ENCODE data around the gene SHQ1.
"Not testable (repeated sequence)": the region's sequence is repeated elsewhere in the genome, so short reads cannot be mapped to it uniquely, and the experiment has no call there.

The SHQ1 gene

DNA sequence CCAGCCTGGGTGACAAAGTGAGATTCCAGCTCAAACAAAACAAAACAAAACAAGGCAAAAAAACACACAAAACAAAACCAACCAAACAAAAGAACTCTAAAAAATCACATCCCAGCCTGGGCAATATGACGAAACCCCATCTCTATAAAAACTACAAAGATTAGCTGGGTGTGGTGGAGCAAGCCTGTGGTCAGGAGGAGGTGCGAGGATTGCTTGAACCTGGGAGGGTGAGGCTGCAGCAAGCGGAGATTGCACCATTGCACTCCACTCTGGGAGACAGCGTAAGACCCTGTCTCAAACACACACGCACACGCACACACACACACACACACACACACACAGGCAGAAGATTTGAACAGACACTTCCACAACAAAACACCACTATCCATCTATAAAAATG lies 99.6 kb downstream of the SHQ1 start:
- DNase-seq (ENCODE audit: low spot score) = no peak

DNA sequence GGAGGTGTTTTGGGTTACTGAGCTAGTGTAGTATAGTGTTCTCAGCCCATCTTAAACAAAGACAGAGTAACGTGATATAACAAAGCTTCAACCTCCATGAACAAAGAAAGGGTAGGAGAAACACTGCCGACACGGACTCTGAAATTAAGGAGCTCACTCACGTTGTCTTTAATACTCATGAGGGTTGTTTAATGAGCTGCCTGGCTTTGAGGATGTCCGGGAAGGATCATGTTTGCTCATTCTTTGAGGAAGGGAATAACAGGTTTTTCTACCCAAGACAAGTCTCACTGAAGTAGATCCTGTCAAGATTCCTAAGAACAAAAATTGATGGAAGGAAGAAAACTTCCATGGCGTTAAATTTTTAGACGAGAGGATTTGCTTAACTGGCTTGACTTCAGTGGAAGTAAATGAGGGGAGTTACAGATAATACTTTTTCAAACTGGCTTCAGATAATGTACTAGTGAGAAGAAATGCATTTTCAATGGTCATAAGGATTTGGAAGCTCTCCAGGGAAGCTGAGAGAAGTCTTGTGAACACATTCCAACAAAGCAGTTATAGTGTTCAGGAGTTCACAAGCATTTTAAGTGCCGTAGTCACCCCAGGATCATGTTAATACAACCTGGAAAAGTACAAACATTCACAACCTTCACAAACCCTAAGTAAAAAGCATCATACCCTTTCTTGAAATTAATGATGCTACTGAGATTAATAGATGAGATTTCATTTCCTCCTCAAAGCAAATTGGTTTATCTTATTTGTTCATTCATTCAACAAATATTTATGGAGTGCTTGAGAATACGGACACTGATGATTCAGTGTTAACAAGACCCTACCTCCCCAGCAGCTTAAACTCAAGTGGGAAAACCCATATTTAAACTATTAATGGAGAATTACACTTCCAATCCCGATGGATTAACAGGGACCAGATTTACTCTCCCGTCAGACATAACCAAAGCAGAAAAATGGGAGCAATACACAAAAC lies 101.5 kb downstream of the SHQ1 start:
- no peak for DNase-seq (ENCODE audit: low spot score)

DNA sequence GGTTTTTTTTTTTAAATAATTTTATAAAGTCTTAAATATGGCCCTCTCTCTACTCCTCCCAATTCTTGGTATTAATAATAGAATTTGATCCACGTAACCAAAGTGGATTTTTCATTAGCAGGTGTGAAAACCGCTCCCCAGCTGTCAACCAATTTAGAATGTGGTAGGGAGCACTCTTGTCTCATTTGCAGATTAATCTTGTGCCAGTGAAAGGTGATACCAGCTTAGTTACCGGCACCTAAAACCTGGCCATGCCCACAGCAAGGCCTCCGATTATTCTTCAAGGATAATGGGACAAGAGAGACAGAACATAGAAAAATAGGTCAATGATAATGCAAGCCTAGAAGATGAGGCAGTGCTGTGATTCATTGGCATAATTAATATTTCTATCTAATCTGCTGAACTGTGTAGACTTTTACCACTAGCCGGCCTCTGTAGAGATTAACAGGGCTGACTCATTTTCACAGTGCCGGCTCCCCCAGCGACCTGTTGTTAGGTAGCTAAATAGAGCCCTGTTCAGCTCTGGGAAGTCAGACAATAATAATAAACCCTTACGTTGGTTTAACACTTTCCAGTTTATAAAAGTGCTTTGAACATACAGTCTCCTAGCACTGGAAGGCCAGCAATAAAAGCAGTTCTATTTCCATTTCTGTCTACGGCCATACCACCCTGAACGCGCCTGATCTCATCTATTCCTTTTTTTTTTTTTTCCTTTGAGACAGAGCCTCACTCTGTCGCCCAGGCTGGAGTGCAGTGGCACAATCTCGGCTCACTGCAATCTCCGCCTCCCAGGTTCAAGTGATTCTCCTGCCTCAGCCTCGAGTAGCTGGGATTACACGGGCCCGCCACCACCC lies 102.9 kb downstream of the SHQ1 start:
- DNase-seq (ENCODE audit: low spot score) = no peak

DNA sequence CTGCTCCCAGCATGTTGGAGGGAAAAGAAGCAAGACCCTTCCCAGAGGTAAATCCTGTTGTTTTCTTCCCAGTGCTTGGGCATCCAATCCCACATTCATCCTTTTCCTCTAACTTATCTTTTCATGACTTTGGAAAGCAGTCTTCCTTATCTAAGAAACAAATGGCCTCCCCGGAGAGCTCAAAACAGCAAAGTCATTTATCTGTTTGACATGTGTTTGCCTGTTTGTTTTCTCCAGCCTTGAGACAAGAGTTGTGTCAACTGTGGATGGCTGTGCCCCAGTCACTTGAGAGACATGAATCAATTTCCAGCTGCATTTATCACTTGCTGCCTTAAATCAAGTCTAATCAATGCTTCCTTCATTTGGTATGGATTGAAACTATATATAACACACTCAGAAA lies 103.9 kb downstream of the SHQ1 start:
- no peak for DNase-seq (ENCODE audit: low spot score)

GRCh38 chr3:72739531-72740466 lies 108.4 kb downstream of the SHQ1 start:
- no peak for DNase-seq (ENCODE audit: low spot score)

- DNase-seq (ENCODE audit: low spot score) = peak; percentile 47
Observed at GRCh38 chr3:72738752-72739530, 109.3 kb downstream of the SHQ1 start.

- not testable (repeated sequence) for DNase-seq (ENCODE audit: low spot score)
Observed at GRCh38 chr3:72735072-72735471, 113.2 kb downstream of the SHQ1 start.

GRCh38 chr3:72733676-72734075 lies 114.6 kb downstream of the SHQ1 start:
- no peak for DNase-seq (ENCODE audit: low spot score)

DNA sequence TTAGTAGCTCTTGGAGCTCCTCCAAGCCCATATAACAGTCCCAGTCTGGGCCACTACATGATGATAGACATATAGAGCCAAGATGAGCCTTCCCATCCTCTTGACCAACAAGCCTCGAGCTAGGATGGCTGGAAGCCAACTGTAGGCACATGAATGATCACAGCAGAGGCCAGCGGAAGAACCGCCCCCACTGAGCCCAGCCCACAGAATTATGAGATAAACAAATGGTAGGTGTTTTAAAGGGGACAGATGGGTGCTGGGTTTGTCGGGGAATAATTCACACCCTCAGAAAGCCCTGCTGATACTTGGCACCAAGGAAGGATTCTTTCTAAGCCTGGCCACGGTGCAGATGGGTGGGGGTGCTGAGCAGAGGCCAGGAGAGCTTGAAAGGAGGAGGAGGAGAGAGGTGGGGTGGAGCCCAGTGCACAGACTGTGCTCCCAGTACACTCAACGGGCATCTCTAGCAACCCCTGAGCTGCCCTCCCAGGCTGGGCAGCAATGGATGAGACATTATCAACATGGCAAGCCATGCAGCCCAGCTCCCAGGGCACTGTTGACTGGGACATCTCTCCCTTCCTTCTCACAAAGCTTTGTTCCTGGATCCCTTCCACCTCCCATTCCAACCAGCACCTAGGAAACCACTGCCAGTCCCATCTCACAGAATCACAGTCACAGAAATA lies 115.4 kb downstream of the SHQ1 start:
- not testable (repeated sequence) for DNase-seq (ENCODE audit: low spot score)

- no peak for DNase-seq (ENCODE audit: low spot score)
Observed at GRCh38 chr3:72728958-72729467, 119.2 kb downstream of the SHQ1 start.

DNA sequence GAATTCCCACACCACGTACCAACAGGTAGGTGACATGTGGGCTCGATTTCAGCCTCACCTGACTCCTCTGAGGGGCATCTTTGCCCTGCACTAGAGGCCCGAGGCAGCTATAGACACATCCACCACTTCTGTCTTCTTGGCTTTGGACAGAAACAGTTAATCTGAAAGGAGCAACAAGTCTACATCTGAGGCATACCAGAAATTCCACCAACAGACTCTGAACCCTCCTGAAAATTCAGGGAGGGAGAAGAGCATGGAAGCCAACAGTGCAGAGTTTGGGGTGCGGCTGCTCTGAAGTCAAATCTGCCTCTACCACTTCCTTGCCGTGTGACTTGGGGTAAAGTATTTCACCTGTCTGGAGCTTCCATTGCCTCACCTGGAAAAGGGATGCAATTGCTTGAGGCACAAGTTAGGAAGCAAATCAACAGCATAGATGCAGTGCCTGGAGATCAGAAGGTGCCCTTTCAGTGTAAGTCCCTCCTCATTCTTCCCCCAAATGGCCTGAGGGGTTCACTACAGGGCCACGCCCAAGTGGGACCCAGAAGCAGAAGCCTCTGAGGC lies 119.8 kb downstream of the SHQ1 start:
- no peak for DNase-seq (ENCODE audit: low spot score)

GRCh38 chr3:72727726-72728125 lies 120.5 kb downstream of the SHQ1 start:
- no peak for DNase-seq (ENCODE audit: low spot score)

DNA sequence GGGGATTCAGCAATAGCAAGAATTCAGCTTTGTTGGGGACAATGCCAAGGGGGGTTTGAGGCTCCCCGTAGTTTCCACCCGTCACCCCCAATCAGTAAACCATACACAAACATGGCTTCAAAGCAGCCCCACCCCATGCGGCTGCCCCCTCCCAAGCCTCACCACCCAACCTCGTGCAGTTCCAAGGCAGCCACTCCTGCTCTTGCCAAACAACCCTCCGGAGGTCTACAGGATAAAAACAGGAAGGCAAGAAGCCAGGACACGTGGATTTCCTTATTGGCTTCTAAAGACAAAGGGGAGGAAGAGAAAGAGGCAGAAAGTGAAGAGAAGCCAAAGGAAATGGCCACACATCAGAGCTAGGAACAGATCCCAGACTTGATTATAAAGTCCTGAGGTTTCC lies 121.1 kb downstream of the SHQ1 start:
- no peak for DNase-seq (ENCODE audit: low spot score)

DNA sequence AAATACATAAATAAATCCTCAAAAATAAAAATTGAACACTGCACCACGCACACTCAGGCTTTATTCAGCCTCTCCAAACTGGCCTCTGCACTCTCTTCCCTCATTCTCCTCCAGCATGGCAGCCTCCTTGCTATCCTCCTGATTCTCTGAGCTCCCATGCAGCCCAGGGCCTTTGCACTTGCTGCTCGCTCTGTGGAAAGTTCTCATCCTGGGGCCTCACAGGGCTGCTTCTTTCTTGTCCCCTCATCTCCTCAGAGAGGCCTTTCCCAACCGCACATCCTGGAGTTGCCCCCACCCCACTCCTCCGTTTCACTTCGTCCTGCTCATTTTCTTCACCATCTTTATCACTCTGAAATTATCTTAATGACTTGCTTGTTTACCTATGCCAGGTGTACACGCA lies 123.0 kb downstream of the SHQ1 start:
- no peak for DNase-seq (ENCODE audit: low spot score)

DNA sequence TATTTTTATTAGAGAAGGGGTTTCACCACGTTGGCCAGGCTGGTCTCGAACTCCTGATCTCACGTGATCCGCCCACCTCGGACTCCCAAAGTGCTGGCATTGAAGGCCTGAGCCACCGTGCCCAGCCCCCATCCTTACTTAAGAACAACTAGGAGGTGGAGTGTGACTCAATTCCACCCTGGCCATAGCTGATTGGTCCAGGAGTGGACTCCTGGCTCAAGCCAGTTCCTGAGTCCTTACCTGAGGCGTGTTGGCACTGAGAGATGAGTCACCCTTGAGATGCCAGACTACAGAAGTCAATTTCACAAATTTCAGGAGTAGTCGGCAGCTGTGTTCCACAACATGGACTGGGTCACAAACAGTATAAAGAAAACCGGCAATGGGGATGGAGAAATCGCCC lies 124.2 kb downstream of the SHQ1 start:
- DNase-seq (ENCODE audit: low spot score) = no peak

DNA sequence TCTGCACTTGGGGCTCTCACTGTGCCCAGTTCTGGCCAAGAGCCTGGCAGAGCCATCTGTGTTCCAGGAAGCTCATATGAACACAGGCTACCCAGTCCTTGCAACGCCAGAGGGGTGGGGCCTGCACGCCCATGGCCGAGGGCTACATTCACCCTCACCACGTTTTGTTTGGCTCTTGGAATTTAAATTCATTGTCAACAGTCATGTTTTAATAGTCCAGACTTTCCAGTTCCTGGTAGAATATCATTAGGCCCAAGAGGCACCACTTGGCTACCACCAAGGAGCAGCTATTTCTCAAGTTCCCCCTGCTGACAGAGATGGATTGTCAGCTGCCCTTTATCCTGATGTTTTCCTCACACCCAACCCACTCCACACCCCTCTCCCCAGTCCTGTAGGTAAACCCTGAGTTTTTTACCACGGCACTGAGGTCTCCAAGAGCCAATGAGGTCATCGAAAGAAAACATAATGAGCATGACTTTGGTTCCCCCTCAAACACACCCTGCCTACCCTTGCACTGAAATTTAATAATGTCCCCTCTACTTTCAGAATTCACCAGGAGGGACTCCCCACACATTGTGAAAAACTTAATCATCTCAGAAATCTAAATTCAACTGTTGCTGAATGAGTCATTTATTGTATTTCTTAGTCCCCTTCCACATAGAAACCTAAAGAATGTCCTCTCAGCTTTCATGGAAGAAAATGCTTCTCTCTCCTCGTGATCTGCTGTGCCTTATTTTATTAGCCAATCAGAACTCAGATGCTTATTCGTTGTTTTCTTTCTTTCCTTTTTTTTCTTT lies 125.1 kb downstream of the SHQ1 start:
- DNase-seq (ENCODE audit: low spot score) = peak; percentile 45

GRCh38 chr3:72721683-72722381 lies 126.4 kb downstream of the SHQ1 start:
- no peak for DNase-seq (ENCODE audit: low spot score)

DNA sequence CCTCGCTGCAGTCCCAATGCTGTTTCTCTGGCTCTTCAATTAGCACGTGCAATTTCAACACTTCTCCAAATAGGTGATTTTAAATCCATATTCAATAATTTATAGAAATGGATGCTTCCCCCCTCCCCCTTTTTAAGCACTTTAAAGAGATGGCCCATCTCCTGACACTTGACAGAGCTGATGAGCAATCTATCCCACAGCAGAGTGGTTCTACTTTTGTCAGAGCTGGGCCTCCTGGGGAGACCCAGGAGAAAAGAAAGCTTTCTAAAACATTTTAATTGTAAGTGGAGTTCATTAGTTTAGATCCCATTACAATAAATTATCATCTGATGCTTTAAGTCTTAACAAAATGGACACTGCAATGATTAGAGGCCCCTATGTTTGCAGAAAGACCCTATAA lies 127.7 kb downstream of the SHQ1 start:
- no peak for DNase-seq (ENCODE audit: low spot score)

Data from globus pallidus (tissue), 1 donor.